Adrenal gland (tissue), 12 donors: ENCODE measurements around the gene EIF3D. TPM values are rescaled to one million over a fixed set of nuclear protein-coding genes. Genes with fewer than 3 reads are reported as not detected.

Experiments
- DNase-seq, 7 donors: peaks; one replicate each; pipeline ENCODE4 v3.0.0-alpha.2; 2019 to 2020
- H3K27ac ChIP-seq, 5 donors: fragments of 200-600 bp; sonication (generic) in 4 of 5; 1 replicate in 3 of 5; 2 replicates in 2 of 5; pipeline versions ENCODE4 v1.5.1 to v1.8.0; 2016 to 2020; ENCODE audit warnings: mild to moderate bottlenecking in 1 of 5
- H3K27me3 ChIP-seq: fragments of 200-600 bp; 2 replicates; pipeline ENCODE4 v1.8.0; 2021
- H3K36me3 ChIP-seq, 2 donors: fragments of 200-600 bp; replicated peaks in 1 of 2; 1 replicate in 1 of 2; 2 replicates in 1 of 2; pipeline versions ENCODE4 v1.5.1 to v1.8.0; 2018 to 2022
- H3K4me1 ChIP-seq, 2 donors: fragments of 200-600 bp; replicated peaks in 1 of 2; 1 replicate in 1 of 2; 2 replicates in 1 of 2; pipeline versions ENCODE4 v1.5.1 to v1.8.0; 2018 to 2021
- H3K4me3 ChIP-seq, 4 donors: fragments of 200-600 bp; sonication (generic) in 3 of 4; one replicate each; pipeline ENCODE4 v1.5.1; 2016 to 2018
- H3K9me3 ChIP-seq, 3 donors: fragments of 200-600 bp; sonication (generic) in 1 of 3; replicated peaks in 1 of 3; 1 replicate in 2 of 3; 2 replicates in 1 of 3; pipeline versions ENCODE4 v1.5.1 to v1.8.0; 2016 to 2021
- CTCF ChIP-seq, 6 experiments: fragments of 450-650 bp in 4 of 6; fragments of 200-600 bp in 2 of 6; sonication (generic) in 1 of 6; IDR thresholded peaks; 1 replicate in 5 of 6; 2 replicates in 1 of 6; pipeline versions ENCODE4 v1.5.1 to v1.8.0; 2016 to 2021; ENCODE audit warnings: antibody characterized with exemption in 6 of 6, mild to moderate bottlenecking in 2 of 6, moderate library complexity in 1 of 6
- POLR2A ChIP-seq, 2 donors: fragments of 450-650 bp; IDR thresholded peaks; one replicate each; pipeline ENCODE4 v1.6.1; 2017; ENCODE audit warnings: antibody characterized with exemption in 2 of 2, mild to moderate bottlenecking in 2 of 2, moderate library complexity in 1 of 2
- WGBS, 4 donors: extraction: QIAGEN DNeasy Blood & Tissue Kit in 2 of 4; methylation state at CpG; one replicate each; pipeline versions ENCODE4 v1.1.5 to v1.1.7; 2013 to 2017; 5-methylcytosine and 5-hydroxymethylcytosine counted together
- intact Hi-C, 2 donors: fragments of 100-400 bp; cut with DNase I; formaldehyde crosslinking; loops; one replicate each; pipeline versions ENCODE4 v1.14.1 to v1.15.0; 2022 to 2023
- polyA plus RNA-seq, 3 donors: library from polyadenylated mRNA; stranded (reverse); fragments of 200-250 nt in 2 of 3; fragments of 350-450 nt in 1 of 3; fragmentation: Illumina TruSeq in 1 of 3; extraction: RNeasy Lipid Tissue Mini Kit (QIAGEN cat#74804) in 1 of 3; gene quantifications; one replicate each; pipeline ENCODE4 v1.2.3, GENCODE V29; 2013 to 2014
- total RNA-seq, 9 donors: library from RNA; depleted of rRNA in 4 of 9; stranded (reverse); fragments of >200 nt in 4 of 9; fragments of 120-200 nt in 1 of 9; fragmentation: NEBNext Ultra II Directional in 1 of 9; extraction: Animal tissue kit (Norgen Biotek cat#: 25700) in 1 of 9; gene quantifications; one replicate each; pipeline versions ENCODE4 v1.1.0 to v1.2.4, GENCODE V29; 2013 to 2023
- donor health status: healthy with polysubstance abuse.
- donor health status: Bipolar disorder and iron deficiency.
- donor health status: DM: yes; HTN: yes; CAD: no.
- donor health status: DM: no; HTN: no; CAD: no.
- donor health status: DM: no; HTN: no; CAD: no.
- donor health status: DM: yes; HTN: yes; CAD: no.

Gene EIF3D
- total and polyA plus RNA-seq, 12 donors = 118 to 319 (median 174) TPM

GRCh38 chr22:36548606-36549005, 19.6 kb upstream of the EIF3D start:
- H3K27ac ChIP-seq = no peak overlapping the region
- H3K9me3 ChIP-seq = no peaks in the 10 kb centered on the region
- TF ChIP-seq POLR2A (IDR thresholded peaks at IDR 0.05) (no peak), CTCF (IDR thresholded peaks at IDR 0.05) (no peak)
- no peak overlapping the region for H3K4me3 ChIP-seq
- H3K27me3 ChIP-seq = peaks cover 2% of the 10 kb centered on the region
- H3K4me1 ChIP-seq = no peaks in the 10 kb centered on the region
- peak in 3 of 7 donors; percentile 10 to 32 (median 24) for DNase-seq
- WGBS, 4 donors = 46 to 67% (median 59%) methylated on average over 6 to 14 of the region's 14 CpGs
- no peaks in the 10 kb centered on the region for H3K36me3 ChIP-seq
- intact Hi-C loops = loop anchor here (5.0 kb wide), 2 partner anchors 229 to 429 kb away; partner anchors contain the start of gene IFT27 (in 1 of the 2)

GRCh38 chr22:36546932-36547331, 18.0 kb upstream of the EIF3D start:
- H3K9me3 ChIP-seq = no peaks in the 10 kb centered on the region
- intact Hi-C loops = loop anchor here (2.0 to 5.0 kb wide), 3 partner anchors 230 to 430 kb away; partner anchors contain the start of gene IFT27 (in 1 of the 2)
- peaks cover 2% of the 10 kb centered on the region for H3K27me3 ChIP-seq
- 38 to 48% (median 44%) methylated on average over 4 to 6 of the region's 6 CpGs for WGBS, 4 donors
- no peak overlapping the region for H3K4me3 ChIP-seq
- no peaks in the 10 kb centered on the region for H3K4me1 ChIP-seq
- no peaks in the 10 kb centered on the region for H3K36me3 ChIP-seq
- no peak for DNase-seq
- H3K27ac ChIP-seq = no peak overlapping the region
- no peak for TF ChIP-seq CTCF (IDR thresholded peaks at IDR 0.05)
- no peak for TF ChIP-seq POLR2A (IDR thresholded peaks at IDR 0.05)

GRCh38 chr22:36546092-36546804, 17.3 kb upstream of the EIF3D start:
- Histone ChIP-seq H3K9me3 (no peaks in the 10 kb centered on the region), H3K27ac (no peak overlapping the region), H3K27me3 (peaks cover 2% of the 10 kb centered on the region), H3K36me3 (no peaks in the 10 kb centered on the region), H3K4me3 (no peak overlapping the region), H3K4me1 (no peaks in the 10 kb centered on the region)
- DNase-seq = peak; percentile 31 to 67 (median 48)
- TF ChIP-seq CTCF (IDR thresholded peaks at IDR 0.05) (peak; percentile 12 to 57 (median 42)), POLR2A (IDR thresholded peaks at IDR 0.05) (no peak)
- WGBS, 4 donors = 17 to 42% (median 18%) methylated on average over 12 to 23 of the region's 23 CpGs
- intact Hi-C loops = loop anchor here (2.0 to 5.0 kb wide), 3 partner anchors 231 to 431 kb away; partner anchors contain the start of gene IFT27 (in 1 of the 2)

GRCh38 chr22:36544107-36544620, 15.2 kb upstream of the EIF3D start:
- intact Hi-C loops = no loop called here
- no peaks in the 10 kb centered on the region for H3K4me1 ChIP-seq
- no peaks in the 10 kb centered on the region for H3K27me3 ChIP-seq
- 84 to 90% (median 86%) methylated on average over 11 of the region's 11 CpGs for WGBS, 4 donors
- no peak overlapping the region for H3K4me3 ChIP-seq
- no peaks in the 10 kb centered on the region for H3K9me3 ChIP-seq
- no peak for DNase-seq
- TF ChIP-seq CTCF (IDR thresholded peaks at IDR 0.05) (no peak), POLR2A (IDR thresholded peaks at IDR 0.05) (no peak)
- no peaks in the 10 kb centered on the region for H3K36me3 ChIP-seq
- H3K27ac ChIP-seq = no peak overlapping the region
